Neural crest cell (in vitro differentiated cells): ENCODE results near the gene BICRA. TPM values are rescaled to one million over a fixed set of nuclear protein-coding genes. Genes with fewer than 3 reads are reported as not detected.
A peak's percentile ranks its signal among the peaks of the same experiment; 100 is the strongest.

Experiments
- DNase-seq: peaks from one replicate; pipeline ENCODE4 v3.0.0; 2021; ENCODE audit warnings: low read depth, mixed read lengths, low spot score
- H3K27ac Mint-ChIP-seq: one replicate; pipeline ENCODE4 v1.8.0; 2021; ENCODE audit warnings: mild to moderate bottlenecking, mixed read lengths; ENCODE audit not compliant: unreplicated experiment
- H3K27me3 Mint-ChIP-seq: 2 replicates; pipeline ENCODE4 v1.8.0; 2021; ENCODE audit warnings: low read depth, mild to moderate bottlenecking, mixed read lengths
- H3K36me3 Mint-ChIP-seq: 2 replicates; pipeline ENCODE4 v1.8.0; 2021; ENCODE audit warnings: low read depth, mild to moderate bottlenecking, mixed read lengths
- H3K4me1 Mint-ChIP-seq: 2 replicates; pipeline ENCODE4 v1.8.0; 2021; ENCODE audit warnings: mixed read lengths
- H3K4me3 Mint-ChIP-seq: one replicate; pipeline ENCODE4 v1.8.0; 2021; ENCODE audit warnings: mild to moderate bottlenecking, mixed read lengths
- H3K9me3 Mint-ChIP-seq: 2 replicates; pipeline ENCODE4 v1.8.0; 2021; ENCODE audit warnings: mixed read lengths
- CTCF ChIP-seq: fragments of 200-600 bp; sonication (generic); conservative IDR thresholded peaks from 2 replicates; pipeline ENCODE4 v1.5.0; 2021; ENCODE audit warnings: antibody characterized with exemption, mild to moderate bottlenecking
- total RNA-seq: library from RNA; stranded (reverse); gene quantifications from 2 replicates; pipeline ENCODE4 v1.2.1, GENCODE V29; 2021

Gene BICRA
- total RNA-seq, 1 donor from 2014 or later, result 28.9 TPM

GRCh38 chr19:47693903-47694302 is 85.0 kb downstream of the BICRA start:
- H3K4me1 Mint-ChIP-seq, result peaks cover 10% of the 10 kb centered on the region
- DNase-seq, result no peak

GRCh38 chr19:47694466-47695273 is 85.7 kb downstream of the BICRA start:
- DNase-seq, result no peak
- H3K4me3 Mint-ChIP-seq, result no peak overlapping the region
- TF ChIP-seq CTCF, result no peak
- no peaks in the 10 kb centered on the region for H3K27me3 Mint-ChIP-seq
- no peak overlapping the region for H3K27ac Mint-ChIP-seq
- H3K36me3 Mint-ChIP-seq, result peaks cover 3% of the 10 kb centered on the region
- H3K4me1 Mint-ChIP-seq, result peaks cover 10% of the 10 kb centered on the region
- no peaks in the 10 kb centered on the region for H3K9me3 Mint-ChIP-seq

More at GRCh38 chr19:47693903-47694302, 85.0 kb downstream of the BICRA start:
- Mint-ChIP-seq H3K4me3 (no peak overlapping the region), H3K9me3 (no peaks in the 10 kb centered on the region), H3K27me3 (no peaks in the 10 kb centered on the region), H3K36me3 (peaks cover 3% of the 10 kb centered on the region), H3K27ac (no peak overlapping the region)
- TF ChIP-seq CTCF, result no peak

GRCh38 chr19:47695533-47696262 is 86.8 kb downstream of the BICRA start:
- no peak for DNase-seq
- no peak for TF ChIP-seq CTCF
- H3K4me3 Mint-ChIP-seq, result peak overlapping the region; percentile 5
- H3K27me3 Mint-ChIP-seq, result no peaks in the 10 kb centered on the region
- no peaks in the 10 kb centered on the region for H3K9me3 Mint-ChIP-seq
- H3K27ac Mint-ChIP-seq, result no peak overlapping the region
- peaks cover 3% of the 10 kb centered on the region for H3K36me3 Mint-ChIP-seq
- peaks cover 10% of the 10 kb centered on the region for H3K4me1 Mint-ChIP-seq

GRCh38 chr19:47696635-47697034 is 87.7 kb downstream of the BICRA start:
- Mint-ChIP-seq H3K27ac (no peak overlapping the region), H3K27me3 (no peaks in the 10 kb centered on the region), H3K9me3 (no peaks in the 10 kb centered on the region), H3K36me3 (no peaks in the 10 kb centered on the region), H3K4me1 (peaks cover 10% of the 10 kb centered on the region), H3K4me3 (no peak overlapping the region)
- TF ChIP-seq CTCF, result no peak
- DNase-seq, result no peak

GRCh38 chr19:47697863-47698609 is 89.1 kb downstream of the BICRA start:
- peaks cover 10% of the 10 kb centered on the region for H3K4me1 Mint-ChIP-seq
- no peaks in the 10 kb centered on the region for H3K36me3 Mint-ChIP-seq
- no peaks in the 10 kb centered on the region for H3K9me3 Mint-ChIP-seq
- DNase-seq, result peak; percentile 68
- H3K4me3 Mint-ChIP-seq, result peak overlapping the region; percentile 23
- peak; percentile 96 for TF ChIP-seq CTCF
- H3K27ac Mint-ChIP-seq, result no peak overlapping the region
- H3K27me3 Mint-ChIP-seq, result no peaks in the 10 kb centered on the region
